Spleen (tissue), 11 donors: ENCODE data around the gene RANBP10. TPM values are rescaled to one million over a fixed set of nuclear protein-coding genes. Genes with fewer than 3 reads are reported as not detected.
"Not testable (repeated sequence)": the region's sequence is repeated elsewhere in the genome, so short reads cannot be mapped to it uniquely, and the experiment has no call there.

Experiments
- DNase-seq: peaks from one replicate; pipeline ENCODE4 v3.0.0-alpha.2; 2020
- H3K27ac ChIP-seq, 8 donors: fragments of 200-600 bp; sonication (generic) in 7 of 8; 1 replicate in 4 of 8; 2 replicates in 4 of 8; pipeline versions ENCODE4 v1.5.0 to v1.8.0; 2016 to 2021; ENCODE audit warnings: inconsistent platforms in 4 of 8, mild to moderate bottlenecking in 4 of 8, moderate library complexity in 1 of 8
- H3K27me3 ChIP-seq, 7 donors: fragments of 200-600 bp; sonication (generic) in 6 of 7; replicated peaks in 1 of 7; 1 replicate in 4 of 7; 2 replicates in 3 of 7; pipeline versions ENCODE4 v1.5.0 to v1.8.0; 2016 to 2021; ENCODE audit warnings: inconsistent platforms in 3 of 7, mild to moderate bottlenecking in 1 of 7
- H3K36me3 ChIP-seq, 6 donors: fragments of 200-600 bp; sonication (generic) in 5 of 6; 1 replicate in 4 of 6; 2 replicates in 2 of 6; pipeline versions ENCODE4 v1.5.0 to v1.8.0; 2016 to 2021; ENCODE audit warnings: inconsistent platforms in 2 of 6
- H3K4me1 ChIP-seq, 6 donors: fragments of 200-600 bp; sonication (generic) in 5 of 6; 1 replicate in 3 of 6; 2 replicates in 3 of 6; pipeline versions ENCODE4 v1.5.0 to v1.8.0; 2016 to 2021; ENCODE audit warnings: inconsistent platforms in 3 of 6
- H3K4me3 ChIP-seq, 8 donors: fragments of 200-600 bp; sonication (generic) in 7 of 8; 1 replicate in 4 of 8; 2 replicates in 4 of 8; pipeline versions ENCODE4 v1.5.0 to v1.8.0; 2016 to 2021; ENCODE audit warnings: inconsistent platforms in 4 of 8, mild to moderate bottlenecking in 4 of 8, moderate library complexity in 2 of 8
- H3K9me3 ChIP-seq, 8 donors: fragments of 200-600 bp; sonication (generic) in 7 of 8; 1 replicate in 4 of 8; 2 replicates in 4 of 8; pipeline versions ENCODE4 v1.5.0 to v1.8.0; 2016 to 2021; ENCODE audit warnings: inconsistent platforms in 4 of 8
- POLR2A ChIP-seq, 3 donors: fragments of 450-650 bp; IDR thresholded peaks; one replicate each; pipeline ENCODE4 v1.5.1; 2017; ENCODE audit warnings: antibody characterized with exemption in 3 of 3, mild to moderate bottlenecking in 1 of 3
- POLR2AphosphoS5 ChIP-seq, 3 donors: sonication (generic); formaldehyde crosslinking; IDR thresholded peaks; one replicate each; pipeline ENCODE4 v1.5.1; 2017; ENCODE audit warnings: antibody characterized with exemption in 3 of 3
- WGBS, 5 donors: extraction: QIAGEN DNeasy Blood & Tissue Kit in 3 of 5; methylation state at CpG; one replicate each; pipeline versions ENCODE4 v1.1.5 to v1.1.7; 2013 to 2018; 5-methylcytosine and 5-hydroxymethylcytosine counted together
- intact Hi-C: fragments of 100-400 bp; cut with DNase I; formaldehyde crosslinking; loops from one replicate; pipeline ENCODE4 v1.15.0; 2023; ENCODE audit warnings: low total_unique reads
- polyA plus RNA-seq, 3 donors: library from polyadenylated mRNA; stranded (reverse); fragments of 200-250 nt; gene quantifications; one replicate each; pipeline ENCODE4 v1.2.1, GENCODE V29; 2013
- total RNA-seq, 7 donors: library from RNA; depleted of rRNA in 3 of 7; stranded (reverse); fragments of >200 nt in 3 of 7; fragmentation: NEBNext Ultra II Directional in 4 of 7; extraction: Animal tissue kit (Norgen Biotek cat#: 25700) in 4 of 7; gene quantifications; one replicate each; pipeline versions ENCODE4 v1.1.0 to v1.2.1, GENCODE V29; 2016 to 2021
- TF ChIP-seq, protein P1 (sequence below), 11 experiments: fragments of 200-600 bp in 7 of 11; fragments of 450-650 bp in 4 of 11; sonication (generic) in 4 of 11; IDR thresholded peaks in 8 of 11; conservative IDR thresholded peaks in 3 of 11; 1 replicate in 7 of 11; 2 replicates in 4 of 11; pipeline versions ENCODE4 v1.4.0 to v1.8.0; 2016 to 2021; ENCODE audit warnings: antibody characterized with exemption in 11 of 11, inconsistent platforms in 4 of 11, mild to moderate bottlenecking in 1 of 11
- donor health status: healthy with polysubstance abuse.
- donor health status: DM: no; HTN: no; CAD: no; lungs with moderate emphysema.
- donor health status: DM: no; HTN: no; CAD: no.
- donor health status: Bipolar disorder and iron deficiency.
- donor health status: healthy.
- donor health status: DM: no; HTN: no; CAD: no.
- donor health status: DM: yes; HTN: yes; CAD: no.

RANBP10 gene
- total and polyA plus RNA-seq, 10 donors = 6.6 to 38.6 (median 22.6) TPM

DNA sequence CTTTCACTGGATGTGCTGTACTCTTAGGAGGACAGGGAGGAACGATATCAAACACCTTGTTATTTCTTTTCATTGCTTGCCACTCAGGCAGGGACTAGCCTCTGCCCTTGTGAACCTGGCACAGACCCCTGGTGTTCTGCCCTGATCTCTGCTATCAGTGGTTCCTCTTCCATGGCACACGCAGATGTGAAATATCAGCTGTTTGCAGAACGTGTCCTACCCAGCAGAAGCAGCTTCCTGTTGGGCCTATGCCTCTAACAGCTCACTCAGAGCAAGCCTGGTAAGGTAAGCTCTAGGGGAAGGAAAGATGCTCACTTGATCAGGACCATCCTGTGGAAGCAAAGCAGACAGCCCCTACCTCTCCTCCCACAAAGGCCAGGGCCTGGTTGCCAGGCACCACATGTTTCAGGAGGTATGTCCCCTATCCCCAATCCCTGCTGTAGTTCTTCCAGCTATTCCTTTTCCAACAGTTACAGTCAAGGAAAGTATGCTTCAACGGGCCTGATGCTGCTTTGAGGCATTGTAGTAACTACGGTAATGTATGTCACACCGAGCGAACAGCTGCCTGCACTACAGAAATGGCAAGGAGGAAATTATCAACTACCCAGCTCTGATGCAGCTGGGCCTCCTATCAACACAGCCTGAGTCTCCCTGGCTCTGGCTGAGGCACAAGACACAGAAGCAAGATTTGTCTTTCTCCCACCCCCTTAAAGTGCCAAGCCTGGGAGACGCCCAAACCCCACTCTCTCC is 46.0 kb downstream of the RANBP10 start:
- intact Hi-C loops = no loop called here
- no peak for TF ChIP-seq POLR2A (IDR thresholded peaks at IDR 0.05)
- Histone ChIP-seq H3K4me1 (peaks cover 0 to 26% (median 6%) of the 10 kb centered on the region in 6 donors), H3K36me3 (peaks cover 0 to 75% (median 8%) of the 10 kb centered on the region in 6 donors), H3K27ac (peak overlapping the region in 2 of 8 donors; percentile 16 to 52), H3K4me3 (no peak overlapping the region), H3K9me3 (no peaks in the 10 kb centered on the region), H3K27me3 (no peaks in the 10 kb centered on the region)
- no peak for DNase-seq
- 49 to 67% (median 57%) methylated on average over 7 to 8 of the region's 8 CpGs for WGBS, 5 donors

DNA sequence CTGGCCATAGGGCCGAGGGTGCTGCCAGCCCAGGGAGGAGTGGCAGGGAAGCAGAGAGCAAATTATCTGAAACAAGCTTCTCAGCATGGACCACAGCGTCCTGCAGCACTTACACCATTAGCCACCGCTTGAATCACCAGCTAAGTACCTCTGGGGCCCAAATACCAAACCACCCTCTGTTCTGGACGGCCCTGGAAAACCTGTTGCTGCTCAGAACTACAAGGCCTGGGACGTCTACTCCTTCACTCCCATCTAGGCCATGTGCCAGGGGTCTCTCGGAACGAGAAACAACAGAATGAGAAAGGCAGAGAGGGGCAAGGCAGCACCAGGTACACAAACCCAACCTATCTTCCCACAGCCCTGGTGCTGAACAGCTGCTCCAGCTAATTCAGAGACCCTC is 47.4 kb downstream of the RANBP10 start:
- H3K4me1 ChIP-seq = peaks cover 0 to 26% (median 6%) of the 10 kb centered on the region in 6 donors
- TF ChIP-seq, protein P1, sequence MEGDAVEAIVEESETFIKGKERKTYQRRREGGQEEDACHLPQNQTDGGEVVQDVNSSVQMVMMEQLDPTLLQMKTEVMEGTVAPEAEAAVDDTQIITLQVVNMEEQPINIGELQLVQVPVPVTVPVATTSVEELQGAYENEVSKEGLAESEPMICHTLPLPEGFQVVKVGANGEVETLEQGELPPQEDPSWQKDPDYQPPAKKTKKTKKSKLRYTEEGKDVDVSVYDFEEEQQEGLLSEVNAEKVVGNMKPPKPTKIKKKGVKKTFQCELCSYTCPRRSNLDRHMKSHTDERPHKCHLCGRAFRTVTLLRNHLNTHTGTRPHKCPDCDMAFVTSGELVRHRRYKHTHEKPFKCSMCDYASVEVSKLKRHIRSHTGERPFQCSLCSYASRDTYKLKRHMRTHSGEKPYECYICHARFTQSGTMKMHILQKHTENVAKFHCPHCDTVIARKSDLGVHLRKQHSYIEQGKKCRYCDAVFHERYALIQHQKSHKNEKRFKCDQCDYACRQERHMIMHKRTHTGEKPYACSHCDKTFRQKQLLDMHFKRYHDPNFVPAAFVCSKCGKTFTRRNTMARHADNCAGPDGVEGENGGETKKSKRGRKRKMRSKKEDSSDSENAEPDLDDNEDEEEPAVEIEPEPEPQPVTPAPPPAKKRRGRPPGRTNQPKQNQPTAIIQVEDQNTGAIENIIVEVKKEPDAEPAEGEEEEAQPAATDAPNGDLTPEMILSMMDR (IDR thresholded peaks at IDR 0.05 in 8 of 11, conservative IDR thresholded peaks at IDR 0.05 in 3 of 11) = no peak
- no peak for TF ChIP-seq POLR2AphosphoS5 (IDR thresholded peaks at IDR 0.05)
- no peak for TF ChIP-seq POLR2A (IDR thresholded peaks at IDR 0.05)
- 93 to 95% (median 95%) methylated on average over 7 of the region's 7 CpGs for WGBS, 5 donors
- DNase-seq = no peak
- no peak overlapping the region for H3K4me3 ChIP-seq
- intact Hi-C loops = loop anchor here (10.0 kb wide), 1 partner anchor 46 kb away; the partner anchor contains the start of genes RANBP10 and TSNAXIP1
- no peaks in the 10 kb centered on the region for H3K9me3 ChIP-seq
- H3K36me3 ChIP-seq = peaks cover 0 to 73% (median 9%) of the 10 kb centered on the region in 6 donors
- no peaks in the 10 kb centered on the region for H3K27me3 ChIP-seq
- H3K27ac ChIP-seq = no peak overlapping the region

DNA sequence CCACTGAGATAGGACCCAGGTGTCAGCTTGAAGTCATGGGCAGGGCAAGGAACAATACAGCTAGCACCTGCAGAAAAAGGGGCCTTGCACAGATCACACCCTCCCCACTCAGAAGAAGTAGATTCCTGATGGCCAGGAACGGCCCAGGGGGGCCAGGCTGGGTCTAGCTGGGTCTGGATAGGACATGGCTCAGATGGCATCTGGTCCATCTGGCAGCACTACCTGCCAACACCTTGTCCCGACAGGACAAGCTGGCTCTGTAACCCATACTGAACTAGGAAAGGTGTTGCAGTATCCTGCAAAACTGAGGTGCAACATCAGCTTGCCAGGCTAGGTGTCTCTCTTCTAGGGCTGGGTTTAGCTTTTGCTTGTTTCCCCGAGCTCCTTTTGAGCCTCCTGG is 48.4 kb downstream of the RANBP10 start:
- no peaks in the 10 kb centered on the region for H3K9me3 ChIP-seq
- H3K4me3 ChIP-seq = no peak overlapping the region
- peaks cover 0 to 73% (median 12%) of the 10 kb centered on the region in 6 donors for H3K36me3 ChIP-seq
- WGBS, 5 donors = 94 to 100% (median 96%) methylated on average over 1 to 3 of the region's 3 CpGs
- no peaks in the 10 kb centered on the region for H3K27me3 ChIP-seq
- TF ChIP-seq POLR2A (IDR thresholded peaks at IDR 0.05) (no peak), POLR2AphosphoS5 (IDR thresholded peaks at IDR 0.05) (no peak)
- TF ChIP-seq, protein P1 (IDR thresholded peaks at IDR 0.05 in 8 of 11, conservative IDR thresholded peaks at IDR 0.05 in 3 of 11) = no peak
- no peak for DNase-seq
- H3K27ac ChIP-seq = no peak overlapping the region
- intact Hi-C loops = loop anchor here (10.0 kb wide), 1 partner anchor 47 kb away; the partner anchor contains the start of genes RANBP10 and TSNAXIP1
- peaks cover 0 to 26% (median 6%) of the 10 kb centered on the region in 6 donors for H3K4me1 ChIP-seq

DNA sequence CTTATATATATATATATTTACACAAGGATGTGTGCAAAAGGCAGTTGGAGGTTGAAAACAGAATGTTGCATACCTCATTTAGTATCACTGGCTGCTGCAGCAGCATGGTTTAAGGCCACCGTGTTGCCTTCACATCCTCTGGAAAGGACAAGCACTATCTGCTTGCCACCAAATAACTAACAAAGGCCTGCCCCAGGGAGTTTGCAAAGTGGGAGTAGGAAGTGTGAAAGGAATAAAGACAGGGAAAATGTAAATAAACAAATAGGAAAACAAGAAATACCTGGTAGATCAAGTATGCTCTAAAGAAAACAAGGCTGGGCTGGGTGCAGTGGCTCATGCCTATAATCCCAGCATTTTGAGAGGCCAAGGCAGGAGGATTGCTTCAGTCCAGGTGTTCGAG is 53.7 kb downstream of the RANBP10 start:
- H3K9me3 ChIP-seq = no peaks in the 10 kb centered on the region
- intact Hi-C loops = loop anchor here (10.0 kb wide), 1 partner anchor 52 kb away; the partner anchor contains the start of genes RANBP10 and TSNAXIP1
- H3K27me3 ChIP-seq = no peaks in the 10 kb centered on the region
- TF ChIP-seq, protein P1 (IDR thresholded peaks at IDR 0.05 in 8 of 11, conservative IDR thresholded peaks at IDR 0.05 in 3 of 11) = no peak
- TF ChIP-seq POLR2AphosphoS5 (IDR thresholded peaks at IDR 0.05) (no peak), POLR2A (IDR thresholded peaks at IDR 0.05) (no peak)
- no peak overlapping the region for H3K27ac ChIP-seq
- H3K36me3 ChIP-seq = peaks cover 0 to 69% (median 8%) of the 10 kb centered on the region in 6 donors
- no peak for DNase-seq
- no peak overlapping the region for H3K4me3 ChIP-seq
- H3K4me1 ChIP-seq = peaks cover 0 to 36% (median 9%) of the 10 kb centered on the region in 6 donors
- 79 to 92% (median 85%) methylated on average over 2 of the region's 2 CpGs for WGBS, 5 donors

DNA sequence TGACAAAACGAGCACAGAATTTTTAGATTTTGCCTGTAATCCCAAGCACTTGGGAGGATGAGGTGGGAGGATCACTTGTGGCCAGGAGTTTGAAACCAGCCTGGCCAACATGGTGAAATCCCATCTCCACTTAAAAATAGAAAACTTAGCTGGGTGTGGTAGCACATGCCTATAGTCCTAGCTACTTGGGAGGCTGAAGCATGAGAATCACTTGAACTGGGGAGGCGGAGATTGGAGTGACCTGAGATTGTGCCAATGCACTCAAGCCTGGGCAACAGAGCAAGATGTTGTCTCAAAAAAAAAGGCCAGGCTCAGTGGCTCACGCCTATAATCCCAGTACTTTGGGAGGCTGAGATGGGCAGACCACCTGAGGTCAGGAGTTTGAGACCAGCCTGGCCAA is 55.0 kb downstream of the RANBP10 start:
- intact Hi-C loops = loop anchor here (10.0 kb wide), 1 partner anchor 53 kb away; the partner anchor contains the start of genes RANBP10 and TSNAXIP1
- H3K36me3 ChIP-seq = peaks cover 0 to 67% (median 8%) of the 10 kb centered on the region in 6 donors
- H3K4me1 ChIP-seq = peaks cover 0 to 36% (median 9%) of the 10 kb centered on the region in 6 donors
- 90 to 98% (median 94%) methylated on average over 3 of the region's 3 CpGs for WGBS, 5 donors
- DNase-seq, H3K27me3 ChIP-seq, H3K4me3 ChIP-seq, H3K9me3 ChIP-seq: not testable (repeated sequence)
- peak overlapping the region in 4 of 8 donors; percentile 7 to 38 (median 26) for H3K27ac ChIP-seq
